ENCODE data around the gene MACROD2.

MACROD2 gene

GRCh38 chr20:14117768-14118167, 122.5 kb downstream of the MACROD2 start:
- TF ChIP-seq, protein P1, sequence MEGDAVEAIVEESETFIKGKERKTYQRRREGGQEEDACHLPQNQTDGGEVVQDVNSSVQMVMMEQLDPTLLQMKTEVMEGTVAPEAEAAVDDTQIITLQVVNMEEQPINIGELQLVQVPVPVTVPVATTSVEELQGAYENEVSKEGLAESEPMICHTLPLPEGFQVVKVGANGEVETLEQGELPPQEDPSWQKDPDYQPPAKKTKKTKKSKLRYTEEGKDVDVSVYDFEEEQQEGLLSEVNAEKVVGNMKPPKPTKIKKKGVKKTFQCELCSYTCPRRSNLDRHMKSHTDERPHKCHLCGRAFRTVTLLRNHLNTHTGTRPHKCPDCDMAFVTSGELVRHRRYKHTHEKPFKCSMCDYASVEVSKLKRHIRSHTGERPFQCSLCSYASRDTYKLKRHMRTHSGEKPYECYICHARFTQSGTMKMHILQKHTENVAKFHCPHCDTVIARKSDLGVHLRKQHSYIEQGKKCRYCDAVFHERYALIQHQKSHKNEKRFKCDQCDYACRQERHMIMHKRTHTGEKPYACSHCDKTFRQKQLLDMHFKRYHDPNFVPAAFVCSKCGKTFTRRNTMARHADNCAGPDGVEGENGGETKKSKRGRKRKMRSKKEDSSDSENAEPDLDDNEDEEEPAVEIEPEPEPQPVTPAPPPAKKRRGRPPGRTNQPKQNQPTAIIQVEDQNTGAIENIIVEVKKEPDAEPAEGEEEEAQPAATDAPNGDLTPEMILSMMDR (IDR thresholded peaks at IDR 0.05; ENCODE audit: insufficient read depth, low read length, poor library complexity, severe bottlenecking): no peak
- Histone ChIP-seq H3K4me3 (replicated peaks; ENCODE audit: low read depth, low read length) (no peak overlapping the region), H3K27me3 (replicated peaks; ENCODE audit: control insufficient read depth, insufficient read depth, low read length) (no peaks in the 10 kb centered on the region), H3K36me3 (ENCODE audit: control insufficient read depth, insufficient read depth, low read length) (no peaks in the 10 kb centered on the region)
- no peak for DNase-seq (ENCODE audit: extremely low read depth, insufficient read length)

DNA sequence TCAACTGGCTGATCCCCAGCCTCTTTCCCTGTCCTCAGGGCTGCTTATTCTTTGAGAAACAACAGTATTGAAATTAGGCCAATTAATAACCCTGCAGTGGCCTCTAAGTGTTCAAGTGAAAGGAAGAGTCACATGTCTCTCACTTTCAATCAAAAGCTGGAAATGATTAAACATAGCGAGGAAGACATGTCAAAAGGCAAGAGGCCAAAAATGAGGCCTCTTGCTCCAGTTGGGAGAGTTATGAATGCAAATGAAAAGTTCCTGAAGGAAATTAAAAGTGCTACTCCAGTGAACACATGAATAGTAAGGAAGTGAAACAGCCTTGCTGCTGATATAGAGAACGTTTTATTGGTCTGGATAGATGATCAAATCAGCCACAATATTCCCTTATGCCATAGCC, 131.5 kb downstream of the MACROD2 start:
- TF ChIP-seq, protein P1 (IDR thresholded peaks at IDR 0.05; ENCODE audit: insufficient read depth, low read length, poor library complexity, severe bottlenecking): no peak
- DNase-seq (ENCODE audit: extremely low read depth, insufficient read length): no peak
- H3K36me3 ChIP-seq (ENCODE audit: control insufficient read depth, insufficient read depth, low read length): no peaks in the 10 kb centered on the region
- H3K27me3 ChIP-seq (replicated peaks; ENCODE audit: control insufficient read depth, insufficient read depth, low read length): no peaks in the 10 kb centered on the region
- no peak overlapping the region for H3K4me3 ChIP-seq (replicated peaks; ENCODE audit: low read depth, low read length)

- TF ChIP-seq, protein P1 (IDR thresholded peaks at IDR 0.05; ENCODE audit: insufficient read depth, low read length, poor library complexity, severe bottlenecking): no peak
- Histone ChIP-seq H3K4me3 (replicated peaks; ENCODE audit: low read depth, low read length) (no peak overlapping the region), H3K36me3 (ENCODE audit: control insufficient read depth, insufficient read depth, low read length) (no peaks in the 10 kb centered on the region), H3K27me3 (replicated peaks; ENCODE audit: control insufficient read depth, insufficient read depth, low read length) (no peaks in the 10 kb centered on the region)
- no peak for DNase-seq (ENCODE audit: extremely low read depth, insufficient read length)
Measured at GRCh38 chr20:14127514-14128223, 132.4 kb downstream of the MACROD2 start.

- TF ChIP-seq, protein P1 (IDR thresholded peaks at IDR 0.05; ENCODE audit: insufficient read depth, low read length, poor library complexity, severe bottlenecking): no peak
- no peaks in the 10 kb centered on the region for H3K27me3 ChIP-seq (replicated peaks; ENCODE audit: control insufficient read depth, insufficient read depth, low read length)
- H3K36me3 ChIP-seq (ENCODE audit: control insufficient read depth, insufficient read depth, low read length): no peaks in the 10 kb centered on the region
- no peak for DNase-seq (ENCODE audit: extremely low read depth, insufficient read length)
- no peak overlapping the region for H3K4me3 ChIP-seq (replicated peaks; ENCODE audit: low read depth, low read length)
Measured at GRCh38 chr20:14134004-14134403, 138.7 kb downstream of the MACROD2 start.

DNA sequence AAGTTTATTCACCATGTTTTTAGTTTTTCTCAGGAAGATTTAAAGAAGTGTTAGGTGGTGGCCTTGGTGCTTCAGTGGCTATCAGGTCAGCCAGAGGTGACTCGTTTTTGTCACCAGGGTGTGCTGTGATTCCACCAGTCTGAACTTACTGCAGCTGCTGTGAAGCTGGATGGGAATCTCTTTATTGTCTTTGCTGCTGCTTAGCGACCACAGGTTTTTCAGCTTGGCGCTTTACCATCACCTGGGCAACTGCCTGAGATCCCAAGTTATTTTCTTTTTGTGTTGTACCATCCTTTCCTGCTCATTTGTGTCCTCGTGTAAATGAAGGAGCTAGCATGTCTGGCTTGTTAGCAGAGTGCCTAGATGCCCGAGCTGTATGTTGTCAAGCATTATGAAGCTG, 146.9 kb downstream of the MACROD2 start:
- H3K27me3 ChIP-seq (replicated peaks; ENCODE audit: control insufficient read depth, insufficient read depth, low read length): no peaks in the 10 kb centered on the region
- H3K4me3 ChIP-seq (replicated peaks; ENCODE audit: low read depth, low read length): no peak overlapping the region
- TF ChIP-seq, protein P1 (IDR thresholded peaks at IDR 0.05; ENCODE audit: insufficient read depth, low read length, poor library complexity, severe bottlenecking): peak; percentile 34
- H3K36me3 ChIP-seq (ENCODE audit: control insufficient read depth, insufficient read depth, low read length): no peaks in the 10 kb centered on the region
- DNase-seq (ENCODE audit: extremely low read depth, insufficient read length): no peak

Data from GM06990 (cell line).